ENCODE measurements around the gene PUS7L. TPM values are rescaled to one million over a fixed set of nuclear protein-coding genes. Genes with fewer than 3 reads are reported as not detected.
A peak's percentile ranks its signal among the peaks of the same experiment; 100 is the strongest.

PUS7L gene
- total RNA-seq, 3 donors from 2014 or later = 7.8 to 13.6 (median 9.2) TPM

- H3K9me3 ChIP-seq = no peaks in the 10 kb centered on the region
- H3K27me3 ChIP-seq = no peaks in the 10 kb centered on the region
- H3K27ac ChIP-seq = peak overlapping the region; percentile 96 to 99
- no peak for DNase-seq (ENCODE audit: low spot score in 2 of 2)
- intact Hi-C loops (cut with DNase I; ENCODE audit: low total_unique reads) = no loop called here
- peaks cover 0 to 5% of the 10 kb centered on the region in 2 donors for H3K4me1 ChIP-seq
- no peak for TF ChIP-seq POLR2A (IDR thresholded peaks at IDR 0.05)
- no peak for TF ChIP-seq POLR2AphosphoS5 (IDR thresholded peaks at IDR 0.05)
- TF ChIP-seq CTCF (IDR thresholded peaks at IDR 0.05) = no peak
- no peaks in the 10 kb centered on the region for H3K36me3 ChIP-seq
- peak overlapping the region; percentile 82 to 86 (median 83) for H3K4me3 ChIP-seq
Observed at GRCh38 chr12:43805149-43805859, 46.7 kb upstream of the PUS7L start.

DNA sequence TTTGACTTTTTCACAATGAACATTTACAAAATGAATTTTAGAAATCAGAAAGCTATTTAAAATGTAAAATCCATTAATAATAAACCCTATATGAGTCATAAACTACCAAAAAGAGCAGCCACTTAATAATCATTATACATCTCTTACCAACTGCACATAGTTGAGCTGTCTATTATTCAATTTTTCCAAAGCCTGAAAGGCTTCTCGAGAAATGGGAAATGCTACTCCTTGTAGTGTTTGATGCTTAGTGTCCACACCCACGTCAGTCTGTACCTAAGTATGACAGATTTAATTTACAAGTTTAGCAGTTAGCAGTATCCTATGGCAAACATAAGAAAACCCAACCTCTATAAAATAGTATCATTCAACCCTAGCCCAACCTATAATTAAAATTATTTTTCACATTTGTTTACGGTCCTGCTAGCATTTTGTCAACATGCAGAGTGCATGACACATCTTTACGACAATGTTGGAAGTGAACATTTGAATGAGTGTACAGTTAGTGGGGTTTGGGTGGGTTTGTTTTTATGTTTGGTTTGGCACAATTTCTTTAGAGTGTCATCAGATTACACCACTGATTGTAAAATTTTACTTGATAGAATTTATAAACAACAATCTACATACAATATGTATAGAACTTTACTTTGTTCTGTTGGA lies 39.1 kb upstream of the PUS7L start:
- H3K27ac ChIP-seq = no peak overlapping the region
- no peak for DNase-seq (ENCODE audit: low spot score in 2 of 2)
- no peak overlapping the region for H3K4me3 ChIP-seq
- no peaks in the 10 kb centered on the region for H3K9me3 ChIP-seq
- no peak for TF ChIP-seq POLR2A (IDR thresholded peaks at IDR 0.05)
- TF ChIP-seq POLR2AphosphoS5 (IDR thresholded peaks at IDR 0.05) = no peak
- no peak for TF ChIP-seq CTCF (IDR thresholded peaks at IDR 0.05)
- intact Hi-C loops (cut with DNase I; ENCODE audit: low total_unique reads) = no loop called here
- no peaks in the 10 kb centered on the region for H3K27me3 ChIP-seq
- peaks cover 12% of the 10 kb centered on the region for H3K36me3 ChIP-seq
- no peaks in the 10 kb centered on the region for H3K4me1 ChIP-seq

DNA sequence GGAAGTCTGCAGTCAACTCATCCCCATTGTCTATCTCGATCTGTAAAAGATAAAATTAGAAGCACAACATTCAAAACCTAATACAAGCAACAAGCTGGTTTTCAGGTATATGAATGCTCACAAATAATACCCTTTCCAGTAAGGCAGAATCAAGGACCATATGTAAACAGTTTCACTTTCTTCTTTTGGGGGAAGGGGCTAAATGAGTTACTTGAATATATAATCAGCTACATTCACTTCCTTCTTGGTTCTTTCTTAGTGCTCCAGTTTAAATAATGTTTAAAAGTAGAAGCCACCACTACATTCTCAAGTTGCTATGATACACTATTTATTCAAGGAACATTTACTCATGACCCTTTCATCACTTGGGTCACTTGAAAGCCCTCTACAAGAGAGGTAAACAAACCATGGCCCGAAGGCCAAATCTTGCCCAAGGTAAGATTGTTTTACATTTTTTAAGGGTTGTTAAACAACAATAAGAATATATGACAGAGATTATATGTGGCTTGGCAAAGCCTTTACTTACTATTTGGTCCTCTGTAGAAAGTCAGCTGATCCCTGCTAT lies 37.2 kb upstream of the PUS7L start:
- Histone ChIP-seq H3K36me3 (peaks cover 12% of the 10 kb centered on the region), H3K9me3 (no peaks in the 10 kb centered on the region), H3K4me3 (no peak overlapping the region), H3K4me1 (no peaks in the 10 kb centered on the region), H3K27me3 (no peaks in the 10 kb centered on the region), H3K27ac (no peak overlapping the region)
- no peak for TF ChIP-seq POLR2A (IDR thresholded peaks at IDR 0.05)
- TF ChIP-seq POLR2AphosphoS5 (IDR thresholded peaks at IDR 0.05) = no peak
- no peak for TF ChIP-seq CTCF (IDR thresholded peaks at IDR 0.05)
- no peak for DNase-seq (ENCODE audit: low spot score in 2 of 2)
- intact Hi-C loops (cut with DNase I; ENCODE audit: low total_unique reads) = no loop called here

DNA sequence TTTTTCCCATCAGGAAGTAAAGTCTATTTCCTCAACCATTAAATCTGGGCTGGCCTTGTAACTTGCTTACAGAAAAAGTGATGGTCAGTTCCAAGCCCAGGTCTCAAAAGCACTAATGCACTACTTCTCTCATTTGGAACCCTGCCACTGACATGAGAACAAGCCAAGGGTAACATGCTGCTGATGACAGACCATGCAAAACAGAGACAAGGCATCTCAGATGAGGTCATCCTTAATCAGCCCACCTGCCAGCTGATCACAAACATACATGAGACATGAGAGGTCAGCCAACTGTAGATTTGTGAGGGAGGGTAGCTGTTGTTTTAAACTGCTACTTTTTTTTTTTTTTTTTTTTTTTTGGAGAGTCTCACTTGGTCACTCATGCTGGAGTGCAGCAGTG lies 31.4 kb upstream of the PUS7L start:
- intact Hi-C loops (cut with DNase I; ENCODE audit: low total_unique reads) = no loop called here
- Histone ChIP-seq H3K9me3 (no peaks in the 10 kb centered on the region), H3K27me3 (no peaks in the 10 kb centered on the region), H3K27ac (no peak overlapping the region), H3K36me3 (no peaks in the 10 kb centered on the region), H3K4me1 (no peaks in the 10 kb centered on the region), H3K4me3 (no peak overlapping the region)
- DNase-seq (ENCODE audit: low spot score in 2 of 2) = no peak
- TF ChIP-seq POLR2AphosphoS5 (IDR thresholded peaks at IDR 0.05) (no peak), CTCF (IDR thresholded peaks at IDR 0.05) (no peak), POLR2A (IDR thresholded peaks at IDR 0.05) (no peak)
